Spleen (tissue), 7 donors: ENCODE measurements around the gene RDX.

Source experiments
- POLR2A ChIP-seq, 3 donors: fragments of 450-650 bp; IDR thresholded peaks; one replicate each; pipeline ENCODE4 v1.5.1; 2017; ENCODE audit warnings: antibody characterized with exemption in 3 of 3, mild to moderate bottlenecking in 1 of 3
- TF ChIP-seq, protein P1 (sequence below), 11 experiments: fragments of 200-600 bp in 7 of 11; fragments of 450-650 bp in 4 of 11; sonication (generic) in 4 of 11; IDR thresholded peaks in 8 of 11; conservative IDR thresholded peaks in 3 of 11; 1 replicate in 7 of 11; 2 replicates in 4 of 11; pipeline versions ENCODE4 v1.4.0 to v1.8.0; 2016 to 2021; ENCODE audit warnings: antibody characterized with exemption in 11 of 11, inconsistent platforms in 4 of 11, mild to moderate bottlenecking in 1 of 11
- donor health status: DM: no; HTN: no; CAD: no; lungs with moderate emphysema.
- donor health status: DM: no; HTN: no; CAD: no.
- donor health status: DM: no; HTN: no; CAD: no.

DNA sequence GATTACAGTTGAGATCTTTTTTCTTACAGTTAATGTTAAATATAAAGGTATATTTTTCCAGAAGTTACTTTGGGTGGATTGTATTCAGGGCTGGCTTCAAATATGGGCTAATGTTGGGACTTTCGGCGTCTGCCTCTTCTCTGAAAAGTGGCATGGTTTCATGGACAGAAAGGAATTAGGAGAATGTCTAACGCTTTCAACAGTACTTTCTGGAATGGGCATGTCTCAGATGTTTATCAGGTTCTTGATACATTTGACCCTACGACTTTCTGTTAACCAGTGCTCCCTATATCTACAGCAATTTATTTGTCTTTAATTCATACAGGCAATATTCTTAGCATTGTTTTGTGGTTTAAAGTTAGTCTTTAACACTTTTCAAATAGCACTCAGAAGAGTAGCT, 169.5 kb downstream of the RDX start:
- TF ChIP-seq, protein P1, sequence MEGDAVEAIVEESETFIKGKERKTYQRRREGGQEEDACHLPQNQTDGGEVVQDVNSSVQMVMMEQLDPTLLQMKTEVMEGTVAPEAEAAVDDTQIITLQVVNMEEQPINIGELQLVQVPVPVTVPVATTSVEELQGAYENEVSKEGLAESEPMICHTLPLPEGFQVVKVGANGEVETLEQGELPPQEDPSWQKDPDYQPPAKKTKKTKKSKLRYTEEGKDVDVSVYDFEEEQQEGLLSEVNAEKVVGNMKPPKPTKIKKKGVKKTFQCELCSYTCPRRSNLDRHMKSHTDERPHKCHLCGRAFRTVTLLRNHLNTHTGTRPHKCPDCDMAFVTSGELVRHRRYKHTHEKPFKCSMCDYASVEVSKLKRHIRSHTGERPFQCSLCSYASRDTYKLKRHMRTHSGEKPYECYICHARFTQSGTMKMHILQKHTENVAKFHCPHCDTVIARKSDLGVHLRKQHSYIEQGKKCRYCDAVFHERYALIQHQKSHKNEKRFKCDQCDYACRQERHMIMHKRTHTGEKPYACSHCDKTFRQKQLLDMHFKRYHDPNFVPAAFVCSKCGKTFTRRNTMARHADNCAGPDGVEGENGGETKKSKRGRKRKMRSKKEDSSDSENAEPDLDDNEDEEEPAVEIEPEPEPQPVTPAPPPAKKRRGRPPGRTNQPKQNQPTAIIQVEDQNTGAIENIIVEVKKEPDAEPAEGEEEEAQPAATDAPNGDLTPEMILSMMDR (IDR thresholded peaks at IDR 0.05 in 8 of 11, conservative IDR thresholded peaks at IDR 0.05 in 3 of 11): no peak
- TF ChIP-seq POLR2A (IDR thresholded peaks at IDR 0.05): no peak
